ENCODE data around the gene PNPLA3. TPM values are rescaled to one million over a fixed set of nuclear protein-coding genes. Genes with fewer than 3 reads are reported as not detected.

PNPLA3 gene
- total and polyA plus RNA-seq, 2 of the 4 experiments (the other 2 are of a cell fraction) = 3.6 to 7.5 TPM

GRCh38 chr22:43886231-43886630, 37.4 kb upstream of the PNPLA3 start:
- intact Hi-C loops (cut with micrococcal nuclease) (no loop called here), dilution Hi-C loops (cut with HindIII; ENCODE audit: low sequenced_read_pairs, unreplicated experiment) (no loop called here), in situ Hi-C loops (cut with MboI; ENCODE audit: low sequenced_read_pairs) (no loop called here)
- H4K8ac ChIP-seq (ENCODE audit: low read depth in 2 of 2, low read length in 2 of 2) = no peak overlapping the region
- no peak overlapping the region for H3K4me3 ChIP-seq (ENCODE audit: insufficient read depth, low read depth, low read length)
- H3K4me1 ChIP-seq (ENCODE audit: control insufficient read depth, insufficient read depth, low read length) = no peaks in the 10 kb centered on the region; the same call in 1 of the 2 replicates
- no peak overlapping the region for H3K14ac ChIP-seq (replicated peaks; ENCODE audit: low read depth, low read length)
- H2AK9ac ChIP-seq (replicated peaks; ENCODE audit: low read depth, low read length, poor library complexity) = no peak overlapping the region
- no peaks in the 10 kb centered on the region for H3K36me3 ChIP-seq (ENCODE audit: control insufficient read depth, insufficient read depth, low read length)
- no peak overlapping the region for H3K4me2 ChIP-seq (ENCODE audit: low read depth, low read length)
- no TSS peak for BruUV-seq (replicated peaks)
- no peaks in the 10 kb centered on the region for H4K20me1 ChIP-seq (ENCODE audit: insufficient read depth, low read length)
- H3K79me1 ChIP-seq (ENCODE audit: low read depth in 1 of 2, low read length in 2 of 2) = no peaks in the 10 kb centered on the region
- H2BK15ac ChIP-seq (ENCODE audit: low read depth, low read length) = no peak overlapping the region
- H2BK5ac ChIP-seq (ENCODE audit: low read depth, low read length, poor library complexity, severe bottlenecking) = no peak overlapping the region
- H2AK5ac ChIP-seq (ENCODE audit: low read depth, low read length) = no peak overlapping the region
- no peak overlapping the region for H3K9ac ChIP-seq (ENCODE audit: low read depth, low read length)
- H2BK20ac ChIP-seq (ENCODE audit: low read depth, low read length) = no peak overlapping the region
- H3K56ac ChIP-seq (ENCODE audit: extremely low read depth, insufficient read depth, low read length) = no peak overlapping the region
- ChIA-PET POLR2A (ENCODE audit: unreplicated experiment) (no interaction called here), CTCF (interaction anchor here (1.0 kb wide), 1 partner anchor 614 kb away, joined by 3 read pairs; no protein-coding TSS in a partner anchor)
- DNase-seq = no peak
- peaks cover 18% of the 10 kb centered on the region for H3K27me3 ChIP-seq (ENCODE audit: control insufficient read depth, insufficient read depth, low read length)
- no peak for TF ChIP-seq SMC3 (IDR thresholded peaks at IDR 0.05; ENCODE audit: low read depth, low read length)
- TF ChIP-seq FOS (IDR thresholded peaks at IDR 0.05; ENCODE audit: low read depth, low read length) = no peak
- TF ChIP-seq, protein P1, sequence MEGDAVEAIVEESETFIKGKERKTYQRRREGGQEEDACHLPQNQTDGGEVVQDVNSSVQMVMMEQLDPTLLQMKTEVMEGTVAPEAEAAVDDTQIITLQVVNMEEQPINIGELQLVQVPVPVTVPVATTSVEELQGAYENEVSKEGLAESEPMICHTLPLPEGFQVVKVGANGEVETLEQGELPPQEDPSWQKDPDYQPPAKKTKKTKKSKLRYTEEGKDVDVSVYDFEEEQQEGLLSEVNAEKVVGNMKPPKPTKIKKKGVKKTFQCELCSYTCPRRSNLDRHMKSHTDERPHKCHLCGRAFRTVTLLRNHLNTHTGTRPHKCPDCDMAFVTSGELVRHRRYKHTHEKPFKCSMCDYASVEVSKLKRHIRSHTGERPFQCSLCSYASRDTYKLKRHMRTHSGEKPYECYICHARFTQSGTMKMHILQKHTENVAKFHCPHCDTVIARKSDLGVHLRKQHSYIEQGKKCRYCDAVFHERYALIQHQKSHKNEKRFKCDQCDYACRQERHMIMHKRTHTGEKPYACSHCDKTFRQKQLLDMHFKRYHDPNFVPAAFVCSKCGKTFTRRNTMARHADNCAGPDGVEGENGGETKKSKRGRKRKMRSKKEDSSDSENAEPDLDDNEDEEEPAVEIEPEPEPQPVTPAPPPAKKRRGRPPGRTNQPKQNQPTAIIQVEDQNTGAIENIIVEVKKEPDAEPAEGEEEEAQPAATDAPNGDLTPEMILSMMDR (conservative IDR thresholded peaks at IDR 0.05; ENCODE audit: low read depth, low read length) = no peak
- no peak for TF ChIP-seq CHD1 (IDR thresholded peaks at IDR 0.05; ENCODE audit: low read depth, low read length)
- no peak for TF ChIP-seq POLR2A (IDR thresholded peaks at IDR 0.05; ENCODE audit: low read depth, low read length)
- no peak for TF ChIP-seq MAFK (IDR thresholded peaks at IDR 0.05; ENCODE audit: low read depth, low read length)
- TF ChIP-seq RAD21 (IDR thresholded peaks at IDR 0.05; ENCODE audit: low read length) = no peak
- no peak for TF ChIP-seq RFX5 (IDR thresholded peaks at IDR 0.05; ENCODE audit: low read depth, low read length)
- TF ChIP-seq RCOR1 (IDR thresholded peaks at IDR 0.05; ENCODE audit: insufficient replicate concordance, low read length) = no peak
- no peak for TF ChIP-seq MAZ (IDR thresholded peaks at IDR 0.05; ENCODE audit: borderline replicate concordance, low read depth, low read length)
- TF ChIP-seq CEBPB (IDR thresholded peaks at IDR 0.05; ENCODE audit: low read depth, low read length) = no peak
- no peak for TF ChIP-seq BHLHE40 (IDR thresholded peaks at IDR 0.05; ENCODE audit: low read depth, low read length)
- TF ChIP-seq ELK1 (IDR thresholded peaks at IDR 0.05; ENCODE audit: borderline replicate concordance, low read depth, low read length) = no peak
- no peak for TF ChIP-seq USF2 (IDR thresholded peaks at IDR 0.05; ENCODE audit: low read depth, low read length)
- no peak for TF ChIP-seq MXI1 (IDR thresholded peaks at IDR 0.05; ENCODE audit: borderline replicate concordance, low read depth, low read length)
- H3K4ac ChIP-seq (ENCODE audit: low read depth, low read length) = no peak overlapping the region
- H3K9me1 ChIP-seq (ENCODE audit: insufficient read depth, low read length) = no peaks in the 10 kb centered on the region
- ATAC-seq (ENCODE audit: low read depth) = no peak
- H4K91ac ChIP-seq (ENCODE audit: insufficient read depth, low read depth, low read length) = no peak overlapping the region
- H3K9me3 ChIP-seq (ENCODE audit: control insufficient read depth, insufficient read depth, low read length) = no peaks in the 10 kb centered on the region; the same call in 1 of the 2 replicates
- no peak overlapping the region for H3K23ac ChIP-seq (ENCODE audit: low read depth, low read length)
- no peak overlapping the region for H2AFZ ChIP-seq (replicated peaks; ENCODE audit: low read length, poor library complexity)
- H2BK120ac ChIP-seq (ENCODE audit: low read depth, low read length) = no peak overlapping the region
- no peak overlapping the region for H3K18ac ChIP-seq (ENCODE audit: low read depth, low read length)
- 100% methylated on average over 1 of the region's 8 CpGs; no CpG with 5 or more reads in 1 of the 2 experiments for WGBS, 2 experiments (ENCODE audit: extremely low coverage in 2 of 2, insufficient read length in 1 of 2)
- H4K5ac ChIP-seq (ENCODE audit: low read depth, low read length) = no peak overlapping the region
- no peak overlapping the region for H3K27ac ChIP-seq (ENCODE audit: insufficient read depth, low read length)
